Natural killer cell (primary cell): ENCODE data around the gene NAA16. TPM values are rescaled to one million over a fixed set of nuclear protein-coding genes. Genes with fewer than 3 reads are reported as not detected.
A peak's percentile ranks its signal among the peaks of the same experiment; 100 is the strongest.

Experiments
- ATAC-seq, 3 donors: fragments of 150-1000 bp in 2 of 3; fragments of 200-7000 bp in 1 of 3; cut with Tn5 transposase; 1 replicate in 1 of 3; 2 replicates in 2 of 3; pipeline ENCODE4 v1.10.0; 2021; ENCODE audit warnings: mild to moderate bottlenecking in 2 of 3, moderate library complexity in 2 of 3
- DNase-seq, 2 donors: peaks; one replicate each; pipeline versions ENCODE4 v3.0.0 to v3.0.0-alpha.2; 2013 to 2021; ENCODE audit warnings: mixed read lengths in 1 of 2
- H3K27ac ChIP-seq: one replicate; pipeline ENCODE4 v1.5.1; 2013; ENCODE audit warnings: mild to moderate bottlenecking, low read length
- H3K27me3 ChIP-seq: one replicate; pipeline ENCODE4 v1.6.1; 2013; ENCODE audit warnings: low read length; ENCODE audit not compliant: control insufficient read depth, insufficient read depth
- H3K36me3 ChIP-seq: one replicate; pipeline ENCODE4 v1.6.1; 2013; ENCODE audit warnings: low read length; ENCODE audit not compliant: control insufficient read depth, insufficient read depth
- H3K4me1 ChIP-seq: one replicate; pipeline ENCODE4 v1.6.1; 2013; ENCODE audit warnings: low read length; ENCODE audit not compliant: control insufficient read depth, insufficient read depth
- H3K4me3 ChIP-seq: one replicate; pipeline ENCODE4 v1.5.1; 2013; ENCODE audit warnings: low read length
- H3K9me3 ChIP-seq: one replicate; pipeline ENCODE4 v1.6.1; 2013; ENCODE audit warnings: low read length; ENCODE audit not compliant: control insufficient read depth, insufficient read depth
- H3K27ac Mint-ChIP-seq, 2 donors: one replicate each; pipeline ENCODE4 v1.8.0; 2022; ENCODE audit warnings: mild to moderate bottlenecking in 2 of 2, mixed read lengths in 2 of 2, moderate library complexity in 1 of 2
- H3K27me3 Mint-ChIP-seq, 2 donors: one replicate each; pipeline ENCODE4 v1.8.0; 2022; ENCODE audit warnings: low read depth in 2 of 2, mixed read lengths in 2 of 2
- H3K36me3 Mint-ChIP-seq: one replicate; pipeline ENCODE4 v1.8.0; 2022; ENCODE audit warnings: mixed read lengths
- H3K4me1 Mint-ChIP-seq, 2 donors: one replicate each; pipeline ENCODE4 v1.8.0; 2022; ENCODE audit warnings: mixed read lengths in 2 of 2
- H3K4me3 Mint-ChIP-seq: one replicate; pipeline ENCODE4 v1.8.0; 2022; ENCODE audit warnings: mild to moderate bottlenecking, moderate library complexity, mixed read lengths
- H3K9me3 Mint-ChIP-seq, 2 donors: one replicate each; pipeline ENCODE4 v1.8.0; 2022; ENCODE audit warnings: mixed read lengths in 2 of 2
- CTCF ChIP-seq: fragments of 200-600 bp; IDR thresholded peaks from one replicate; pipeline ENCODE4 v1.8.0; 2022; ENCODE audit warnings: antibody characterized with exemption
- WGBS: methylation state at CpG from one replicate; pipeline ENCODE4 v1.1.7; 2013; ENCODE audit warnings: missing lambda C conversion rate; ENCODE audit not compliant: insufficient coverage; 5-methylcytosine and 5-hydroxymethylcytosine counted together
- intact Hi-C: fragments of 100-400 bp; cut with micrococcal nuclease; formaldehyde crosslinking; loops from one replicate; pipeline ENCODE4 v1.14.2; 2022
- total RNA-seq, 4 donors: library from RNA; stranded (reverse); fragments of 120-200 nt in 1 of 4; gene quantifications; one replicate each; pipeline versions ENCODE4 v1.2.3 to v1.2.4, GENCODE V29; 2013 to 2022

The NAA16 gene
- total RNA-seq, 3 donors from 2014 or later (not counting 1 experiment from before 2014, with no cell fraction given): 49.4 to 55.3 (median 53.1) TPM

GRCh38 chr13:41268764-41269163 lies 42.3 kb upstream of the NAA16 start:
- Mint-ChIP-seq H3K4me3 (no peak overlapping the region), H3K4me1 (peaks cover 9 to 10% of the 10 kb centered on the region in 2 donors), H3K9me3 (no peaks in the 10 kb centered on the region), H3K27ac (no peak overlapping the region), H3K36me3 (no peaks in the 10 kb centered on the region), H3K27me3 (no peaks in the 10 kb centered on the region)
- no peak overlapping the region for H3K4me3 ChIP-seq
- peaks cover 3% of the 10 kb centered on the region for H3K4me1 ChIP-seq
- DNase-seq (peak in 1 of 2 donors; percentile 33), ATAC-seq (no peak)
- intact Hi-C loops: no loop called here
- H3K36me3 ChIP-seq: no peaks in the 10 kb centered on the region
- H3K9me3 ChIP-seq: peaks cover 6% of the 10 kb centered on the region
- H3K27me3 ChIP-seq: no peaks in the 10 kb centered on the region
- 43% methylated on average over 1 of the region's 1 CpG for WGBS
- H3K27ac ChIP-seq: no peak overlapping the region
- TF ChIP-seq CTCF: no peak

- peaks cover 6% of the 10 kb centered on the region for H3K9me3 ChIP-seq
- H3K4me3 ChIP-seq: no peak overlapping the region
- no peaks in the 10 kb centered on the region for H3K27me3 ChIP-seq
- Mint-ChIP-seq H3K27ac (peak overlapping the region; percentile 9 to 26), H3K9me3 (no peaks in the 10 kb centered on the region), H3K36me3 (no peaks in the 10 kb centered on the region), H3K27me3 (no peaks in the 10 kb centered on the region), H3K4me3 (no peak overlapping the region), H3K4me1 (peaks cover 8 to 10% of the 10 kb centered on the region in 2 donors)
- 83% methylated on average over 5 of the region's 6 CpGs for WGBS
- no peak for ATAC-seq
- DNase-seq: peak in 1 of 2 donors; percentile 56
- no peak overlapping the region for H3K27ac ChIP-seq
- intact Hi-C loops: no loop called here
- no peaks in the 10 kb centered on the region for H3K36me3 ChIP-seq
- TF ChIP-seq CTCF: no peak
- peaks cover 3% of the 10 kb centered on the region for H3K4me1 ChIP-seq
These were observed 39.4 kb upstream of the NAA16 start for GRCh38 chr13:41271456-41272285.

GRCh38 chr13:41273831-41274441 lies 37.1 kb upstream of the NAA16 start:
- no peak for TF ChIP-seq CTCF
- Histone ChIP-seq H3K4me1 (peaks cover 3% of the 10 kb centered on the region), H3K4me3 (no peak overlapping the region), H3K36me3 (no peaks in the 10 kb centered on the region), H3K27me3 (no peaks in the 10 kb centered on the region), H3K27ac (no peak overlapping the region), H3K9me3 (peaks cover 3% of the 10 kb centered on the region)
- no peaks in the 10 kb centered on the region for H3K9me3 Mint-ChIP-seq
- H3K4me3 Mint-ChIP-seq: no peak overlapping the region
- H3K27me3 Mint-ChIP-seq: no peaks in the 10 kb centered on the region
- WGBS: 98% methylated on average over 2 of the region's 3 CpGs
- no peak for DNase-seq
- ATAC-seq: no peak
- intact Hi-C loops: no loop called here
- no peak overlapping the region for H3K27ac Mint-ChIP-seq
- no peaks in the 10 kb centered on the region for H3K36me3 Mint-ChIP-seq
- peaks cover 8 to 10% of the 10 kb centered on the region in 2 donors for H3K4me1 Mint-ChIP-seq
